Peyer's patch (tissue), 4 donors: ENCODE measurements around the gene RAP2A.

Experiments
- CTCF ChIP-seq, 6 experiments: fragments of 450-650 bp in 4 of 6; fragments of 200-600 bp in 2 of 6; sonication (generic) in 1 of 6; IDR thresholded peaks; one replicate each; pipeline ENCODE4 v1.5.1; 2017 to 2019; ENCODE audit warnings: antibody characterized with exemption in 6 of 6, mild to moderate bottlenecking in 3 of 6, moderate library complexity in 1 of 6
- POLR2A ChIP-seq, 2 donors: fragments of 450-650 bp; IDR thresholded peaks; one replicate each; pipeline ENCODE4 v1.5.1; 2017; ENCODE audit warnings: antibody characterized with exemption in 2 of 2, mild to moderate bottlenecking in 2 of 2, moderate library complexity in 2 of 2

- no peak for TF ChIP-seq CTCF (IDR thresholded peaks at IDR 0.05)
- TF ChIP-seq POLR2A (IDR thresholded peaks at IDR 0.05): no peak
Observed at GRCh38 chr13:97445522-97446187, 11.7 kb downstream of the RAP2A start.
